DND-41 (cell line): Measurements from ENCODE around the gene DHRS3.

Source experiments
- CTCF ChIP-seq: IDR thresholded peaks from 2 replicates; pipeline ENCODE4 v1.5.1; 2012; ENCODE audit warnings: borderline replicate concordance, low read length, moderate library complexity, mild to moderate bottlenecking; ENCODE audit not compliant: poor library complexity, severe bottlenecking; ENCODE audit errors: extremely low read depth
- EZH2 ChIP-seq: IDR thresholded peaks from 3 replicates; pipeline ENCODE4 v1.6.1; 2012; ENCODE audit warnings: borderline replicate concordance, low read depth, mild to moderate bottlenecking, moderate library complexity, low read length, inconsistent platforms; ENCODE audit not compliant: severe bottlenecking

GRCh38 chr1:12644237-12644636 lies 26.2 kb upstream of the DHRS3 start:
- no peak for TF ChIP-seq CTCF
- TF ChIP-seq EZH2: no peak
